Measurements from ENCODE around the gene ODAM.
"Not testable (repeated sequence)": the region's sequence is repeated elsewhere in the genome, so short reads cannot be mapped to it uniquely, and the experiment has no call there.

DNA sequence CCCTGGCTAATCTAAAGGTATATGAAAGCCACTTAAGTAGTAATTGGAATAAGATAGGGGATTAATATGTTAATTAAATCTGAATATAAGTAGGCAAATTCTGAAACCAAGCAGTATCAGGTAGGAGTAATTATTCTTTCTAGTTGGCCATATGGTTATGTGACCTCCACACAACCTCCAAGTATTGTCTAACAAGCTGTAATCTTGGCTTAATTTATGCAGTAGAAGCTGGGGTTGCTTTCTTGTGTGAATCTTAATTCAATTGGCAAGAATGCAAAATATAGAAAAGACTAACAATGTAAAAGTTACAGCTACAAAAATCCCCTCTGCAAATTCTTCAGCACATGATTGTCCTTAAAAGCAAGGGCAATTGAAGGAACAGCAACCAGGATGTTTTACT lies 20.6 kb downstream of the ODAM start:
- TF ChIP-seq CTCF (IDR thresholded peaks at IDR 0.05); ZFX (IDR thresholded peaks at IDR 0.05; ENCODE audit: borderline replicate concordance): not testable (repeated sequence)
